ENCODE results near the gene NEO1. TPM values are rescaled to one million over a fixed set of nuclear protein-coding genes. Genes with fewer than 3 reads are reported as not detected.

The NEO1 gene
- total RNA-seq, 2 experiments from 2014 or later: 3.4 to 5.4 TPM

DNA sequence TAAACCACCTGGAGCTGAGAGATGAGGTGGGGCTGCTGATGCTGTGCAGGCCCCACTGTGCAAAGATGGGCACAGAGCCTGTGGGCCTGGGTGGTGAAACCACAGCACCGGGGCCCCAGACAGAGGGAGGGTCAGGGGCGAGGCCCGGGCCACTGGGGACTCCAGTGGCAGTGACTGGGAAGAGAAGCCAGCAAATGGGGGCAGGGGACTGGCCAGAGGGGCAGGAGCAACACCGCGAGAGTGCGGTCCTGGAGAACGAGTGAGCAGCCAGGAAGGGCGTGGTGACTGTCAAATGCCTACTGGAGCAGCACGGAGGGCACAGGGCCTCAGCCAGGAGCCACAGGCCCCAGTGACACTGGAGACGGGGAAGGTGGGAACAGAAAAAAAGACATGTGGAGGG lies 276.7 kb downstream of the NEO1 start:
- ATAC-seq: no peak
- CTCF ChIA-PET: no interaction called here
- DNase-seq: no peak
- no peaks in the 10 kb centered on the region for H3K9me3 Mint-ChIP-seq (ENCODE audit: low read depth)
- no peak overlapping the region for H3K4me3 Mint-ChIP-seq
- H3K4me1 Mint-ChIP-seq: peaks cover 4% of the 10 kb centered on the region
- no peaks in the 10 kb centered on the region for H3K36me3 Mint-ChIP-seq
- no peaks in the 10 kb centered on the region for H3K27me3 Mint-ChIP-seq
- no peak overlapping the region for H3K27ac Mint-ChIP-seq

DNA sequence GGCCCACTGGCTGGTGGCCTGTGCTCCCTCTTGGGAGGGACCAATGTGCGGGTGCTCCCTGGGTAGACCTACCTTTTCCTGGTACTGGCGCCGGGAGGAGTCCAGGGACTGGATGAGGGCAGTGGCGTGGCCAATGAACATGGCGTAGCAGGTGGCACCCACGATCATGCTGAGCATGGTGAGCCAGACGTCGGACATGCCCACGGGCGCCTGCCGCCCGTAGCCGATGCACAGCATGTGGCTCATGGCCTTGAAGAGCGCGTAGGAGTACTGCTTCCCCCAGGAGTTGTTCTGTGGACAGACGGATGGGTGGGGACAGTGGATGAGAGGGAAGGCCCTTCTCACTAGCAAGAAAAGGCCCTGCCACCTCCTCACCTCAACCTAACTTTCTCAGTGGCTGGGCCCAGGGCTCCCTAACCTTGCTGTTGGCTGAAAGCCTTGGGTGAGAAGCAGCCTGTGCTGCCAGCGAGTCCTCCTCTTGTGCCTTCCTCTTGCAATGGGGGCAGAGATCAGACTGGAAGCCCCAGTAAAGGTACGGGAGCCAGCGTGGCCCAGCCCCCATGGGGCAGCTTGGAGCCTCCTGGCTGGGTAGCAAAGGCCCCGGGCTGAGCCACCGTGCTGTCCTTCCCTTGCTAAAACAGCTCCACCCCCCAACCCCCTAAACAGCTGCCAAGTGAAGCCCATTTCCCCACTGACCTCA lies 277.4 kb downstream of the NEO1 start:
- no peaks in the 10 kb centered on the region for H3K36me3 Mint-ChIP-seq
- H3K27me3 Mint-ChIP-seq: no peaks in the 10 kb centered on the region
- CTCF ChIA-PET: no interaction called here
- no peaks in the 10 kb centered on the region for H3K9me3 Mint-ChIP-seq (ENCODE audit: low read depth)
- no peak overlapping the region for H3K27ac Mint-ChIP-seq
- no peak overlapping the region for H3K4me3 Mint-ChIP-seq
- H3K4me1 Mint-ChIP-seq: peaks cover 4% of the 10 kb centered on the region
- ATAC-seq: no peak
- no peak for DNase-seq

DNA sequence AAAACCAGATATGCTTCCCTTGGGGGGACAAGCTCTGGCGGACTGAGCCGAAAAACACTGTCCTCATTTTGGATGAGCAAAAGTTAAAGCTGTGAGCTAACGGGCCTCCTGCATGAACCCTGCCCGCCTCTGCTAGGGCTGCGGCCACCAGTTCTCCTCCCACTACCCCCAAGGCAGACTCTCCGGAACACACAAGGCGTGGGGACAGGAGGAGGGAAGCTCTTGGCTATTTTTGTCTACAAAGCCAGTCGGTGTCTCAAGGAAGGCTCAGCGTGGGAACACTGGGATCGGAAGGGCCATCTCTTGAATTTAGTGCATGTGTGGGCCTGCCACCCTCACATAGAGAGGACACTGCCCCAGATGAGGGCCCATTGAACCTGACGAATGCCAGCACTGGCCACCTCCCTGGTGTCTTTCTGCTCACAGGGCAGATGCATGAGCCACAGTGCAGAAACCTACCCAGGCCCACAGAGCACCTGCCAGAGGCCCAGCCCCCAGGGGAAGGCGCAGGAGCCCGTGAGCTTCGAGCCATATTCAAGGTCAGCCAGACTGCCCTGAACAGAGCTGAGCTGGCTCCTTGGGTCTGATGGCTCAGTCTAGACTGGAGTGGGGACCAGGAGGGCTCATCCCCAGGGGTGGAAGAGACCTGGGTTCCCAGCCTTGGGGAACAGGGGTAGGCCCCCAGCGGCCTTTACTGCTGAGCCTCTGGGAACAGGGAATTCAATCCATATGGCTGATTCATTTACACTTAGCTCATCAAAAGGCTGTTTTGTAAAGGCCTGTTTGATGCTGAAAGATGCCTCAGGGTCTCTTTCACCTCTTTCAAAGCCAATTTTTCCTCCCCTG lies 278.2 kb downstream of the NEO1 start:
- no peak overlapping the region for H3K27ac Mint-ChIP-seq

DNA sequence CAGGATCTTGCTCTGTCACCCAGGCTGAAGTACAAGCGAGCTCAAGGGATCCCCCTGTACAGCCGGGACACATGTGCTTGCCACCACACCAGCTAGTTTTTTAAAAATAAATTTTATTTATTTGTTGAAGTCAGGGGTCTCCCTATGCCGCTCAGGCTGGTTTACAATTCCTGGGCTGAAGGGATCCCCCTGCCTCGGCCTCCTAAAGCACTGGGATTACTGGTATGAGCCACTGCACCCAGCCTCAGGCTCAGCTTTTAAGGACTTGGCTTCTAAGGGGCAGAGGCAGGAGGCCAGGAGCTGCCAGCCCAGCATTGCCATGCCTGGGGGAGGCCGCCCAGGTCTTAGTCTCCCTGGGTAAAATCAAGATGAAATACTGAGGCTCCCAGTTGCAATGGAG lies 279.2 kb downstream of the NEO1 start:
- ATAC-seq (no peak), DNase-seq (no peak)
- CTCF ChIA-PET: no interaction called here
- no peaks in the 10 kb centered on the region for H3K9me3 Mint-ChIP-seq (ENCODE audit: low read depth)
- H3K4me1 Mint-ChIP-seq: no peaks in the 10 kb centered on the region
- H3K27me3 Mint-ChIP-seq: no peaks in the 10 kb centered on the region
- no peaks in the 10 kb centered on the region for H3K36me3 Mint-ChIP-seq
- H3K4me3 Mint-ChIP-seq: no peak overlapping the region
- H3K27ac Mint-ChIP-seq: no peak overlapping the region

More for the DNA sequence above, 278.2 kb downstream of the NEO1 start:
- Mint-ChIP-seq H3K9me3 (ENCODE audit: low read depth) (no peaks in the 10 kb centered on the region), H3K4me3 (no peak overlapping the region), H3K36me3 (no peaks in the 10 kb centered on the region), H3K4me1 (peaks cover 4% of the 10 kb centered on the region), H3K27me3 (no peaks in the 10 kb centered on the region)
- ATAC-seq (no peak), DNase-seq (no peak)
- CTCF ChIA-PET: no interaction called here

DNA sequence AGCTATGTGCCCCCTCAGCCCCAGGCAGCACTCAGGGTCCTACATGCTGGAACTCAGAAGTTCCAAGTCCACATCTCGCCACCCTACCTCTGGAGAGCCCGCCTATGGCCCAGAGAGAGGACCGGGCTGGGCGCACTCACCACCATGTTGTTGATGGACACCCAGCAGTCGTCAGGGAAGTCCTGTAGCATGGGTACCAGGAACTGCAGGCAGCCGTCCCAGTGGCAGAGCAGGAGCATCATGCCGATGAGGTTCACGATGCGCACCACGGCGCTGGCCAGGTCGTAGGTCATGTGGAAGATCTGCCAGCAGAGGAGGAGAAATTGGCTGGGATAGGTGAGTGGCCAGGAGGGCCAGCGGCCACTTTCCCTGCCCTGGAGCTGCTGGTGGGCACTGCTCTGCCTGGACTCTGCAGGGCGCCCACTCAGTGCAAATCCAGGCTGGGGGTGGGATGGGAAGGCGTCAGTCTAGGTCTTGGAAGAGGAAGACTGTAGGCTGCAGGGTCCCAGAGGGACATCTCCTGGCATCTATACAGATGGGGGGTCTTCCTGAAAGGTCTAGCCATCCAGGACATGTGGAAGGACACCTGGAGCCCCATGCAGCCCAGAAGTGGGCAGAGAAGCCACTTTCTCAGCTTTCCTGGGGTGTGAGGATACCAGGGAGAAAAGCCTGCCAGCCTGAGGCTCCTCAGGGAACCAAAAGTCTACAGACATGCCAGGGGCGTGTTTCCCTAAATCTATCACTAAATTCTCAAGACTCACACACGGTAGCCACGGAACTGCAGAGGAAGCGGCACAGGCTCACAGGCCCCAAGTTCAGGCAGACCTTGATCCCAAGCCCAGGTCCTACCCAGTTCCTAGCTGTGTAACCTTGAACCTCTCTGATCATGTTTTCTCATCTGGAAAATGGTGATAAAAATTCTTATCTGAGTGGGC lies 280.0 kb downstream of the NEO1 start:
- Mint-ChIP-seq H3K36me3 (no peaks in the 10 kb centered on the region), H3K27me3 (no peaks in the 10 kb centered on the region), H3K4me1 (no peaks in the 10 kb centered on the region), H3K4me3 (no peak overlapping the region), H3K9me3 (ENCODE audit: low read depth) (no peaks in the 10 kb centered on the region), H3K27ac (no peak overlapping the region)
- CTCF ChIA-PET: no interaction called here
- no peak for DNase-seq
- ATAC-seq: no peak

DNA sequence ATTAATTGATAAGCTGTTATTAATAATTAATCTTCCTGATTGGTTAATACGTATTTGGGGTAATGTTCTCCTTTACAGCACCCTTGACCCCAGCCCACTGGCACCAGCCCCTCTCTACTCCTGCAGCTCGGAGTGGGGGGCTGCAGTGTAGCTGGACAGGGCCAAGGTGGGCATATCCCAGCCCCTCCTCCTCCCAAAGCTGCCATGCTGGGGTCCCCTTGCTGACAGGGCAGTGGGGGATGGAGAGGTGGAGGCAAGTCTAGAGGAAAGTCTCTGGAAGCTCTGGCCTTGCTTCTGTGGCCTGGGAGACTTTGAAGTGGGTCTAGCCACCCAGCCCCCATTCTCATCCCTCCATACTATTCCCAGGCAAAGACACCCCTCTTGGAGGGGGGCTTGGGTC lies 280.7 kb downstream of the NEO1 start:
- Mint-ChIP-seq H3K27me3 (no peaks in the 10 kb centered on the region), H3K4me3 (no peak overlapping the region), H3K4me1 (no peaks in the 10 kb centered on the region), H3K9me3 (ENCODE audit: low read depth) (no peaks in the 10 kb centered on the region), H3K27ac (no peak overlapping the region), H3K36me3 (no peaks in the 10 kb centered on the region)
- DNase-seq (no peak), ATAC-seq (no peak)
- CTCF ChIA-PET: interaction anchor here (1.5 kb wide), 1 partner anchor 304 kb away, joined by 4 read pairs; no protein-coding TSS in a partner anchor

DNA sequence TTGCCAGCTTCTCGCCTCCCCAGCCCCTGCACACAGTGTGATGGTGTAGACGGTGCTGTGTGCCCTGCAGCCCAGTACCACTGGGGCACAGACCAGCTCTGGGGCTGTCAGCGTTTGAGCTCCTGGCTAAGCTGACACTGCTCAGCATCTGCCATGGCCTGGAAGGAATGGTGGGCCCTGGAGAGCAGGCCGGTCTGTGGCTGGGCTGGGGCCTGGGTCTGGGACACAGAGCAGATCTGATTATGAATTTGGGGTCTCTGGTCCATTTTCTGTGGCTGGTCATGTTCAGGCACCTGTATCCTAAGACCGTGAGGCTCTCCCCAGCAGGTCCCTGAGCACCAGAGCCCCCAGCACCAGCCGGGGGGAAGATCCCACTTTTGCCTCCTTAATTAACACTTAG lies 281.8 kb downstream of the NEO1 start:
- Mint-ChIP-seq H3K9me3 (ENCODE audit: low read depth) (no peaks in the 10 kb centered on the region), H3K36me3 (no peaks in the 10 kb centered on the region), H3K4me3 (no peak overlapping the region), H3K27me3 (no peaks in the 10 kb centered on the region), H3K27ac (no peak overlapping the region), H3K4me1 (no peaks in the 10 kb centered on the region)
- no peak for ATAC-seq
- no peak for DNase-seq
- CTCF ChIA-PET: interaction anchor here (1.5 kb wide), 1 partner anchor 303 kb away, joined by 4 read pairs; no protein-coding TSS in a partner anchor

DNA sequence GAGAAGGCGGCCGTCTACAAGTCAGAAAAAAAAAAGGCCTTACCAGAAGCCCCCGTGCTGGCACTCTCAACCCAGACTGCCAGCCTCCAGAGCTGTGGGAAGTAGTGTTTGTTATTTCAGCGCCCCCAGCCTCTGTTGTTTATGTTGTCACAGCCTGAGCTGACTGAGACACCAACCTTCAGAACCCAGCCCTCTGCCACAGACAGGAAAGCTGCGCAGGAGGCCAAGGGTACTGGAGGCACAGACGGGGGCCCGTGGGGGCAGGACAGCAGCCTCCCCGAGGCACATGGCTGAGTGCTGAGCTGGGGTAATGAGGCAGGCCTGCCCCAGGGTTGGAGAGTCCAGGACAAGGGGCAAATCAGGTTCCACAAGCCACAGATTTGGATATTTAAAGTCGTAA lies 282.8 kb downstream of the NEO1 start:
- no peak for DNase-seq
- H3K9me3 Mint-ChIP-seq (ENCODE audit: low read depth): no peaks in the 10 kb centered on the region
- H3K36me3 Mint-ChIP-seq: no peaks in the 10 kb centered on the region
- ATAC-seq: no peak
- H3K27me3 Mint-ChIP-seq: no peaks in the 10 kb centered on the region
- H3K4me1 Mint-ChIP-seq: no peaks in the 10 kb centered on the region
- no peak overlapping the region for H3K27ac Mint-ChIP-seq
- CTCF ChIA-PET: no interaction called here
- H3K4me3 Mint-ChIP-seq: no peak overlapping the region

DNA sequence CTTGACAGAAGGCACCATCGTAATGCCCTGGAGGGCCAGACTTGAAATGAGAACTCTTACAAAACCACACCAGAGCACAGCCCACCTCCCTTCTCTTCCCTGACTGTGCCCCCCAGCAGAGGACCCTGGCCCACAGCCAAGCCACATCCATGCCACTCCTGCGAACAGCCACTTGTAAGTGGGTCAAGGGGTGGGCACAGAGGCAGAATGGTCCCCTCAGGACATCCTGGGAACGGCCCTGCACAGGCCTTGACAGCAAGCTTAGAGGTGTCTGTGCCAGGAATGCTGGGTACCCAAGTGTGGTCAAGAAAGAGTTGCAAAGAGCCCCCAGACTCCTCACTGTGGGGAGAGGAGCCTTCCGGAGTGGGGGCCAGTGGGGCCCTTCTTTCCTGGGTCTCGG lies 283.2 kb downstream of the NEO1 start:
- Mint-ChIP-seq H3K4me1 (no peaks in the 10 kb centered on the region), H3K4me3 (no peak overlapping the region), H3K9me3 (ENCODE audit: low read depth) (no peaks in the 10 kb centered on the region), H3K36me3 (no peaks in the 10 kb centered on the region), H3K27me3 (no peaks in the 10 kb centered on the region), H3K27ac (no peak overlapping the region)
- ATAC-seq (no peak), DNase-seq (no peak)
- CTCF ChIA-PET: no interaction called here

DNA sequence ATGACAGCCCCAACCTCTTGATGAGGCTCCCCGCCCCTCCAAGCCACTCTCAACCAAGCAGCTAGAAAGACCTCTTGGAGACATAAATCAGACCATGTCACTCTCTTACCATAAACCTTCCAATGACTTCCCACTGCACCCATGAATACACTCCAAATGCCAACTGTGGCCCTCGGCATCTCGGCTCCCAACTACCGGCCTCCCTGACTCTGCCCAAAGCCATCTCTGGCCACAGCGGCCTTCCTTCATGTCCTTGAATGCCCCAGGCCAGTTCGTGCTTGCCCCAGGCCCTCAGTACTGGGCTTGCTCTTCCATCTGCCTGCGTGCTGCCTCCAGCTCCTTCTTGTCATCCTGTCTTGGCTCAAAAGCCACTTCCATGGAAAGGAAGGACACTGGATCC lies 284.5 kb downstream of the NEO1 start:
- no peak overlapping the region for H3K27ac Mint-ChIP-seq
- H3K9me3 Mint-ChIP-seq (ENCODE audit: low read depth): no peaks in the 10 kb centered on the region
- H3K27me3 Mint-ChIP-seq: no peaks in the 10 kb centered on the region
- H3K4me1 Mint-ChIP-seq: no peaks in the 10 kb centered on the region
- H3K4me3 Mint-ChIP-seq: no peak overlapping the region
- H3K36me3 Mint-ChIP-seq: no peaks in the 10 kb centered on the region
- CTCF ChIA-PET: no interaction called here
- ATAC-seq (no peak), DNase-seq (no peak)

DNA sequence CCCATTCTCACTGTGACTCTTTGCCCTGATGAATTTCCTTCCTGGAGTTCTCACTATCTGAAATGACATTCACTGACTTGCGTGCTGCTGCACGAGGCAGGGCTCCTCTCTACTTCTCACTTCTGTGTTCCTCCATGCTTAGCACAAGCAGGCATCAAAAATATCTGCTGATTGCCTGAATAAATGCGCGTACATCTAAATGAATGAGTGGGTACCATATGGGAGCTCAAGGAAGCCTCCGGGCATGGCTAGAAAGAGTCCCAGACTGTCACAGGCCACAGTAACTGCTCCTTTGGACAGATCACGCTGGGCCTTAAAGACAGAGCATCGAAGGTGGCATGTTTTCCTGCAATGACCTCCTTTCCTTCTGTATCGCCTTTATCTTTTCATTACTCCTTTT lies 284.9 kb downstream of the NEO1 start:
- CTCF ChIA-PET: no interaction called here
- ATAC-seq: no peak
- Mint-ChIP-seq H3K9me3 (ENCODE audit: low read depth) (no peaks in the 10 kb centered on the region), H3K27me3 (no peaks in the 10 kb centered on the region), H3K4me1 (no peaks in the 10 kb centered on the region), H3K36me3 (no peaks in the 10 kb centered on the region), H3K4me3 (no peak overlapping the region), H3K27ac (no peak overlapping the region)
- no peak for DNase-seq

DNA sequence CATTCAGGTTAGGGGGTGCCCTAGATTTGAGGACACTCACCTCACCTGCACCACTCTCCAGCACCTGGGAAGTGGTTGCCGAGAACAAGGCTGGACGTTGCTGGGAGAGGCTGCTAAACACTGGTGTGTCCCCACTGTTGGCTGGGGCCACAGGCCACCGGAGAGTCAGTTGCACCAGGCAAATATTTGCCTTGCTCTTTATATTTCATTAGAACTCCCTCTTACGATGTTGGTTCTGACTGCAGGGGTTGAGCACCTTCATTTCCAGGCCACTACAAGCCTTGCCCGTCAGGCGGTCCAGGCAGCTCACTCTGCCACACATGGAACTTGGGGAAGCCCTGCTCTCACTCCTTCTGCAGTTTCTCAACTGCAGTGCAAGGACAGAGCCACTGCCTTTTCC lies 285.8 kb downstream of the NEO1 start:
- no peaks in the 10 kb centered on the region for H3K9me3 Mint-ChIP-seq (ENCODE audit: low read depth)
- H3K4me1 Mint-ChIP-seq: no peaks in the 10 kb centered on the region
- H3K36me3 Mint-ChIP-seq: no peaks in the 10 kb centered on the region
- no peak overlapping the region for H3K4me3 Mint-ChIP-seq
- CTCF ChIA-PET: no interaction called here
- DNase-seq: no peak
- H3K27me3 Mint-ChIP-seq: no peaks in the 10 kb centered on the region
- ATAC-seq: no peak
- no peak overlapping the region for H3K27ac Mint-ChIP-seq

DNA sequence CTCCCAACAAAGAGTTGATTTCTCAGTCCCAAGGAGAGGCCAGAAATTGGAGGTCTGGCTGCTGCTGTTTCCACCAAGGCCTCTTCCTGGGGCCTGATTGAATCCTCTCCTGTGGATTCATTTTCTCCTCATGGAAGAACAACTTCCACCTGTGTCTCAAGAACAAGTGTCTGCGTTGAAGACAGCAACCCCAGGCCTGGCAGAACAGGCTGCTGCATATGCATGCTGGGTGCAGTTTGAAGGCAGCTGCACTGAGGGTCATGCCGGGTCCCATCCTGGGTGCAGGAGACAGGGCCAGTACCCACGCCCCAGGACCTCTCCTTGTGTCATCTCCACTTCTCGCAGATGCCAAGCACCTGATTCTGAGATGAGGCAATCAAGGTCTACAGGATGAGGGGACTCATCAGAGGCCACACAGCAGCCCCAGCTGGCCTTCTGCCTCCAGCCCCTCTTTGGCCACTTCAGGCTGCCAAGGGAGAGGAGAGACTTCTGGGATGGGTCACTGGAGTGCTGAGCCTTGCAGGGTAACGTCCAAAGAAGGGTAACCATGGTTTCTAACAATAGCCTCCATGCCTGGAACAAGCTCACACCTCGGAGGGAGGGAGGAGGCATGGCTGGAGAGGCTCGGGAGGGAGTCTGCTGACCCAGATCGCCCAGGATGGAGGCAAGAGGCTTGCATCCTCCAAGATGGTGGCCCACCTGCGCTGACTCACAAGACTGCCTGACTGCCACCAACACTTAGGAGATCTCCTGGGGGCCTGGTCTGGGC lies 286.5 kb downstream of the NEO1 start:
- CTCF ChIA-PET: interaction anchor here (0.8 kb wide), 1 partner anchor 298 kb away, joined by 3 read pairs; no protein-coding TSS in a partner anchor
- Mint-ChIP-seq H3K36me3 (no peaks in the 10 kb centered on the region), H3K9me3 (ENCODE audit: low read depth) (peaks cover 3% of the 10 kb centered on the region), H3K4me1 (no peaks in the 10 kb centered on the region), H3K4me3 (no peak overlapping the region), H3K27me3 (no peaks in the 10 kb centered on the region), H3K27ac (no peak overlapping the region)
- ATAC-seq (no peak), DNase-seq (no peak)

All from activated CD8-positive, alpha-beta memory T cell treated with anti-CD3 and anti-CD28 coated beads, Interleukin-2, amount 10 ng/mL, durations not matched to agents 7 days and 5 days (primary cell).